GM06990 (cell line): Measurements from ENCODE around the gene THRAP3.
A peak's percentile ranks its signal among the peaks of the same experiment; 100 is the strongest.
"Not testable (repeated sequence)": the region's sequence is repeated elsewhere in the genome, so short reads cannot be mapped to it uniquely, and the experiment has no call there.

ENCODE experiments used
- DNase-seq: peaks from one replicate; pipeline ENCODE4 v3.0.0-alpha.2; 2011; ENCODE audit not compliant: insufficient read length; ENCODE audit errors: extremely low read depth
- H3K27me3 ChIP-seq: replicated peaks from 2 replicates; pipeline ENCODE4 v1.6.0; 2011; ENCODE audit warnings: low read length; ENCODE audit not compliant: control insufficient read depth, insufficient read depth
- H3K36me3 ChIP-seq: 2 replicates; pipeline ENCODE4 v1.5.1; 2011; ENCODE audit warnings: low read length; ENCODE audit not compliant: control insufficient read depth, insufficient read depth
- H3K4me3 ChIP-seq: replicated peaks from 2 replicates; pipeline ENCODE4 v1.5.1; 2011; ENCODE audit warnings: low read depth, mild to moderate bottlenecking, control low read depth, low read length
- CTCF ChIP-seq: IDR thresholded peaks from 2 replicates; pipeline ENCODE4 v1.5.1; 2011; ENCODE audit warnings: low read length, control low read depth, mild to moderate bottlenecking, inconsistent platforms; ENCODE audit not compliant: insufficient read depth, poor library complexity, severe bottlenecking

The THRAP3 gene

DNA sequence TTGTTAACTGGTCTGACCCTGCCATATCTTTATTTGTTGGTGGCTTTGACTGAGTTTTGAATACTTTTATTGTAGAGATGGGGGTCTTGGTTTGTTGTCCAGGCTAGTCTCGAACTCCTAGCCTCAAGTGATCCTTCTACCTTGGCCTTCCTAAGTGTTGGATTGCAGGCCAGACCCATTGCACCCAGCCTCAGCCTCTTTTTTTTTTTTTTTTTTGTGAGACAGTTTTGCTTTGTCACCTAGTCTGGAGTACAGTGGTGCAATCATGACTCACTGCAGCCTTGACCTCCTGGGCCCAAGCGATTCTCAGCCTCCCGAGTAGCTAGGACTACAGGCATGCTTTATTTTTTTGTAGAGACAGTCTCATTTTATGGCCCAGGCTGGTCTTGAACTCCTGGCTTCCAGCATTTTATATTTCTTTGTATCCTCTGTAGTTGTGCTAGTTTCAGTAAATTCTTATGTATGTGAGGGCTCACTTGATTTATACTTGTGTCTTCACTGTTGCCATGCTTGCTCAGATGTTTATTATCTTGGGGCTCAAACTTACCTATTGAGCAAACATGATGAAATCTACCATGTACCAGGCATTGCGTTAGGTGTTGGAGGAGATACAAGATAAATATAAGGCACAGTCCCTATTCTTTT is 24.1 kb downstream of the THRAP3 start:
- H3K36me3 ChIP-seq = peaks cover 3% of the 10 kb centered on the region
- TF ChIP-seq CTCF = no peak
- no peaks in the 10 kb centered on the region for H3K27me3 ChIP-seq
- no peak overlapping the region for H3K4me3 ChIP-seq
- no peak for DNase-seq

GRCh38 chr1:36251794-36252481 is 27.7 kb downstream of the THRAP3 start:
- Histone ChIP-seq H3K27me3 (no peaks in the 10 kb centered on the region), H3K36me3 (peaks cover 2% of the 10 kb centered on the region), H3K4me3 (no peak overlapping the region)
- DNase-seq = no peak
- TF ChIP-seq CTCF = no peak

DNA sequence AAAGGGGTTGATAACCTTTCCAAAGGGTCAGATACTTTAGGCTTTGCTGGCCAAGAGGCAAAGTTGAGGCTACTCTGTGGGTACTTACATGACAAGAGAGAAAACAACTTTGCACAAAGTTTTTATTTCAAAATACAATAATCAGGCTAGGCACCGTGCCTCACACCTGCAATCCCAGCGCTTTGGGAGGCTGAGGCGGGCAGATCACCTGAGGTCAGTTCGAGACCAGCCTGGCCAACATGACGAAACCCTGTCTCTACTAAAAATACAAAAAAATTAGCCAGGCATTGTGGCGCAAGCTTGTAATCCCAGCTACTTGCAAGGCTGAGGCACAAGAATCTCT is 28.2 kb downstream of the THRAP3 start:
- H3K36me3 ChIP-seq, H3K4me3 ChIP-seq, DNase-seq, H3K27me3 ChIP-seq: not testable (repeated sequence)

DNA sequence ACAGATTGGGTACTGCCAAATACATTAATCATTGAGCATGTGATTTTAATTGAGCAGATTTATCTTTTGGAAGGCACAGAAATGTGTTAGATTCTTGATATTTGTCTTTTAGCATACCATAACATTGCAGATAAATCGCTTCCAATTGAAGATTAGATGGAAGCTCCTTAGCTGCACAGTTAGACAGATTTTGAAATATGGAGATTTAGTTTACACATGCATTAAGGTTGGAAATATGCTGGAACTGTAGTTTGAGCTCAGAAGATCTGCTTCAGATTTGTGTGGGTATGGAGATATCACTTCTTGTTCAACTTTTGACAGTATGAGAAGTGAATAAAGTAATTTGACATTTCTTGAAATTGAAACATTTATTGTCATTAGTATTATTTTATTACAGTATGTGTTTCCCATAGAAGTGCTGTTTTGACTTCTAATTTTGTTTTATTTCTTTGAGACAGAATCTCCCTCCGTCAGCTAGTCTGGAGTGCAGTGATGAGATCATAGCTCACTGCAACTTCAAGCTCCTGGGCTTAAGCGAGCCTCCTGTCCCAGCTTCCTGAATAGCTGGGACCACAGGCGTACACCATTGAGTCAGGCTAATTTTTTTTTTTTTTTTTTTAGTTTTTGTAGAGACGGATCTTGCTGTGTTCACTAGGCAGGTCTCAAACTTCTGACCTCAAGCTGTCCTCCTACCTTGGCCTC is 29.1 kb downstream of the THRAP3 start:
- no peak for DNase-seq
- H3K27me3 ChIP-seq = no peaks in the 10 kb centered on the region
- H3K4me3 ChIP-seq = no peak overlapping the region
- H3K36me3 ChIP-seq = peaks cover 1% of the 10 kb centered on the region
- TF ChIP-seq CTCF = no peak

- no peaks in the 10 kb centered on the region for H3K27me3 ChIP-seq
- no peaks in the 10 kb centered on the region; the same call in none of the 2 replicates for H3K36me3 ChIP-seq
- TF ChIP-seq CTCF = no peak
- H3K4me3 ChIP-seq = no peak overlapping the region
- peak; percentile 9 for DNase-seq
Observed at GRCh38 chr1:36256558-36257374, 32.5 kb downstream of the THRAP3 start.

DNA sequence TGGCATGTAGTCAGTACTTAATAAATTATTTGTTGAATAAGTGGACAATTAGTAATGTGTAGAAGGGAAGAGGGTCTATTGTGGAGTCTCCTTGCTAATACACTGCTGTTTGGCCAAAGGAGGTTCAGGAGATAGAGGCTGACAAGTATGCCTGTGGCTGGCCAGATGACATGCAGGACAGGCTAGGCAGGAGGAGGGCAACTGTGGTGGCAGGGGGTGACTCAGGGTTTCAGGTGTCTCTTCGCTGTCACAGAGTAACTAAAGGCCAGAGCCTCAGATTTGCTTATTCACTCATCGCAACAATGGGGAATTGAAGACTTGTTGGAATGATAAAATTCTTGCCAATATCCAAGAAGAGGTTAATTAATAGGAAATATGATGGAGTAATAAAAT is 33.1 kb downstream of the THRAP3 start:
- TF ChIP-seq CTCF = no peak
- Histone ChIP-seq H3K36me3 (no peaks in the 10 kb centered on the region; the same call in none of the 2 replicates), H3K4me3 (no peak overlapping the region), H3K27me3 (no peaks in the 10 kb centered on the region)
- DNase-seq = peak; percentile 7
